ENCODE measurements around the gene ICAM1. TPM values are rescaled to one million over a fixed set of nuclear protein-coding genes. Genes with fewer than 3 reads are reported as not detected.
"Not testable (repeated sequence)": the region's sequence is repeated elsewhere in the genome, so short reads cannot be mapped to it uniquely, and the experiment has no call there.

Gene ICAM1
- polyA plus RNA-seq, 1 of the 3 experiments (the other 2 are of a cell fraction): 14.5 TPM

- POLR2A ChIA-PET; H3K27ac ChIP-seq (ENCODE audit: low read depth in 2 of 2, low read length in 1 of 2); H3K9me2 ChIP-seq; H3K9ac ChIP-seq; DNase-seq; H3K4me1 ChIP-seq (ENCODE audit: control insufficient read depth in 1 of 2, insufficient read depth in 2 of 2, low read depth in 1 of 2, low read length in 1 of 2); H3K9me3 ChIP-seq; H3K4me3 ChIP-seq (ENCODE audit: low read depth in 2 of 2, low read length in 1 of 2); H4K20me1 ChIP-seq (ENCODE audit: insufficient read depth); H3K36me3 ChIP-seq (replicated peaks in 1 of 2; ENCODE audit: control insufficient read depth in 1 of 2, insufficient read depth in 2 of 2, low read length in 1 of 2); H3K4me2 ChIP-seq; H2AFZ ChIP-seq (ENCODE audit: low read depth); H3K79me2 ChIP-seq (ENCODE audit: insufficient read depth); H3K27me3 ChIP-seq (ENCODE audit: insufficient read depth); H3F3A ChIP-seq (replicated peaks; ENCODE audit: insufficient read depth): not testable (repeated sequence)
- CTCF ChIA-PET: interaction anchor here (2.0 to 4.9 kb wide), 2 partner anchors 12 to 107 kb away, joined by 5 to 38 read pairs; partner anchors contain the start of gene ICAM1
- WGBS (ENCODE audit: low lambda C conversion rate): 76% methylated on average over 5 of the region's 5 CpGs
Observed at GRCh38 chr19:10282043-10282442, 11.1 kb downstream of the ICAM1 start.

GRCh38 chr19:10283301-10284064, 12.6 kb downstream of the ICAM1 start:
- ChIA-PET POLR2A (interaction anchor here (1.3 kb wide), 1 partner anchor 8 kb away, joined by 3 read pairs; no protein-coding TSS in a partner anchor), CTCF (interaction anchor here (2.0 to 7.4 kb wide), 2 partner anchors 14 to 105 kb away, joined by 5 to 65 read pairs; partner anchors contain the start of gene ICAM1)
- TF ChIP-seq SIN3A (IDR thresholded peaks at IDR 0.05; ENCODE audit: borderline replicate concordance, low read depth, low read length) (no peak), EZH2phosphoT487 (IDR thresholded peaks at IDR 0.05; ENCODE audit: borderline replicate concordance, low read depth) (no peak)
- no peak overlapping the region for H2AFZ ChIP-seq (ENCODE audit: low read depth)
- no peak overlapping the region for H3K4me3 ChIP-seq (ENCODE audit: low read depth in 2 of 2, low read length in 1 of 2)
- no peaks in the 10 kb centered on the region for H3K36me3 ChIP-seq (replicated peaks in 1 of 2; ENCODE audit: control insufficient read depth in 1 of 2, insufficient read depth in 2 of 2, low read length in 1 of 2)
- H3K27me3 ChIP-seq (ENCODE audit: insufficient read depth): no peaks in the 10 kb centered on the region
- H4K20me1 ChIP-seq (ENCODE audit: insufficient read depth): no peaks in the 10 kb centered on the region
- H3K4me2 ChIP-seq: no peak overlapping the region
- H3K79me2 ChIP-seq (ENCODE audit: insufficient read depth): no peaks in the 10 kb centered on the region
- H3K9me3 ChIP-seq: no peaks in the 10 kb centered on the region
- H3K27ac ChIP-seq (ENCODE audit: low read depth in 2 of 2, low read length in 1 of 2): no peak overlapping the region
- H3K9ac ChIP-seq: no peak overlapping the region
- WGBS (ENCODE audit: low lambda C conversion rate): 80% methylated on average over 19 of the region's 23 CpGs
- H3K4me1 ChIP-seq (ENCODE audit: control insufficient read depth in 1 of 2, insufficient read depth in 2 of 2, low read depth in 1 of 2, low read length in 1 of 2): no peaks in the 10 kb centered on the region; a peak in 1 of 4 replicates
- no peak for DNase-seq
- H3F3A ChIP-seq (replicated peaks; ENCODE audit: insufficient read depth): peaks cover 10% of the 10 kb centered on the region
- no peaks in the 10 kb centered on the region for H3K9me2 ChIP-seq

- no peak overlapping the region for H2AFZ ChIP-seq (ENCODE audit: low read depth)
- H3F3A ChIP-seq (replicated peaks; ENCODE audit: insufficient read depth): peaks cover 11% of the 10 kb centered on the region
- H3K9ac ChIP-seq: no peak overlapping the region
- ChIA-PET POLR2A (interaction anchor here (1.3 kb wide), 1 partner anchor 7 kb away, joined by 3 read pairs; no protein-coding TSS in a partner anchor), CTCF (interaction anchor here (0.8 to 7.4 kb wide), 4 partner anchors 15 to 416 kb away, joined by 3 to 65 read pairs (median 5); partner anchors contain the start of gene ICAM1)
- no peaks in the 10 kb centered on the region; the same call in 1 of the 2 replicates for H3K27me3 ChIP-seq (ENCODE audit: insufficient read depth)
- no peaks in the 10 kb centered on the region for H3K36me3 ChIP-seq (replicated peaks in 1 of 2; ENCODE audit: control insufficient read depth in 1 of 2, insufficient read depth in 2 of 2, low read length in 1 of 2)
- no peak overlapping the region for H3K27ac ChIP-seq (ENCODE audit: low read depth in 2 of 2, low read length in 1 of 2)
- H3K9me2 ChIP-seq: no peaks in the 10 kb centered on the region
- H3K4me1 ChIP-seq (ENCODE audit: control insufficient read depth in 1 of 2, insufficient read depth in 2 of 2, low read depth in 1 of 2, low read length in 1 of 2): peaks cover 0 to 7% of the 10 kb centered on the region in 2 experiments; a peak in 1 of 4 replicates
- H3K79me2 ChIP-seq (ENCODE audit: insufficient read depth): no peaks in the 10 kb centered on the region
- DNase-seq: no peak
- no peak overlapping the region for H3K4me2 ChIP-seq
- no peaks in the 10 kb centered on the region for H4K20me1 ChIP-seq (ENCODE audit: insufficient read depth)
- WGBS (ENCODE audit: low lambda C conversion rate): 91% methylated on average over 24 of the region's 34 CpGs
- H3K4me3 ChIP-seq (ENCODE audit: low read depth in 2 of 2, low read length in 1 of 2): no peak overlapping the region
- no peaks in the 10 kb centered on the region for H3K9me3 ChIP-seq
- TF ChIP-seq CHD2 (IDR thresholded peaks at IDR 0.05; ENCODE audit: low read length, partially characterized antibody): no peak
Observed at GRCh38 chr19:10284065-10284959, 13.4 kb downstream of the ICAM1 start.
